Measurements from ENCODE around the gene BAX. TPM values are rescaled to one million over a fixed set of nuclear protein-coding genes. Genes with fewer than 3 reads are reported as not detected.

Gene BAX
- total and polyA plus RNA-seq, 9 of the 15 experiments (the other 6 are each of a cell fraction or from before 2014, with no cell fraction given): 3.2 to 95.4 (median 44.5) TPM

DNA sequence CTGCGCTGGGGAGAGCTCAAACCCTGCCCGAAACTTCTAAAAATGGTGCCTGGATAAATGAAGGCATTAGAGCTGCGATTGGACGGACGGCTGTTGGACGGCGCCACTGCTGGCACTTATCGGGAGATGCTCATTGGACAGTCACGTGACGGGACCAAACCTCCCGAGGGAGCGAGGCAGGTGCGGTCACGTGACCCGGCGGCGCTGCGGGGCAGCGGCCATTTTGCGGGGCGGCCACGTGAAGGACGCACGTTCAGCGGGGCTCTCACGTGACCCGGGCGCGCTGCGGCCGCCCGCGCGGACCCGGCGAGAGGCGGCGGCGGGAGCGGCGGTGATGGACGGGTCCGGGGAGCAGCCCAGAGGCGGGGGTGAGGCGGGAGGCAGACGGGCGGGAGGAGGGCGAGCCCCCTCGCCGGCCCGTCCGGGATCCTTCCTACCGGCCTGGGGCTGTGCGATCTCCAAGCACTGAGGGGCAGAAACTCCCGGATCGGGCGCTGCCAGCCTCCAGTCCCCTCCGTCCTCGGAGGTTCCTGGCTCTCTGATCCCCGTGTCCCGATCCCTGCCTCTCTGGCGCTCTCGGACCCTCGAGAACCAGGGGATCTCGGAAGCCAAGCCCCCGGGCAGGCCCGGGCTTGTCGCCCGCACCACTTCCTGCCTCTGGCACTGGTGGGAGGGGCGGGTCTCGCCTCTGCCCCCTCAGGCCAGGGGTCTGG lies at the start of gene BAX (continued):
- TF ChIP-seq, protein P1, sequence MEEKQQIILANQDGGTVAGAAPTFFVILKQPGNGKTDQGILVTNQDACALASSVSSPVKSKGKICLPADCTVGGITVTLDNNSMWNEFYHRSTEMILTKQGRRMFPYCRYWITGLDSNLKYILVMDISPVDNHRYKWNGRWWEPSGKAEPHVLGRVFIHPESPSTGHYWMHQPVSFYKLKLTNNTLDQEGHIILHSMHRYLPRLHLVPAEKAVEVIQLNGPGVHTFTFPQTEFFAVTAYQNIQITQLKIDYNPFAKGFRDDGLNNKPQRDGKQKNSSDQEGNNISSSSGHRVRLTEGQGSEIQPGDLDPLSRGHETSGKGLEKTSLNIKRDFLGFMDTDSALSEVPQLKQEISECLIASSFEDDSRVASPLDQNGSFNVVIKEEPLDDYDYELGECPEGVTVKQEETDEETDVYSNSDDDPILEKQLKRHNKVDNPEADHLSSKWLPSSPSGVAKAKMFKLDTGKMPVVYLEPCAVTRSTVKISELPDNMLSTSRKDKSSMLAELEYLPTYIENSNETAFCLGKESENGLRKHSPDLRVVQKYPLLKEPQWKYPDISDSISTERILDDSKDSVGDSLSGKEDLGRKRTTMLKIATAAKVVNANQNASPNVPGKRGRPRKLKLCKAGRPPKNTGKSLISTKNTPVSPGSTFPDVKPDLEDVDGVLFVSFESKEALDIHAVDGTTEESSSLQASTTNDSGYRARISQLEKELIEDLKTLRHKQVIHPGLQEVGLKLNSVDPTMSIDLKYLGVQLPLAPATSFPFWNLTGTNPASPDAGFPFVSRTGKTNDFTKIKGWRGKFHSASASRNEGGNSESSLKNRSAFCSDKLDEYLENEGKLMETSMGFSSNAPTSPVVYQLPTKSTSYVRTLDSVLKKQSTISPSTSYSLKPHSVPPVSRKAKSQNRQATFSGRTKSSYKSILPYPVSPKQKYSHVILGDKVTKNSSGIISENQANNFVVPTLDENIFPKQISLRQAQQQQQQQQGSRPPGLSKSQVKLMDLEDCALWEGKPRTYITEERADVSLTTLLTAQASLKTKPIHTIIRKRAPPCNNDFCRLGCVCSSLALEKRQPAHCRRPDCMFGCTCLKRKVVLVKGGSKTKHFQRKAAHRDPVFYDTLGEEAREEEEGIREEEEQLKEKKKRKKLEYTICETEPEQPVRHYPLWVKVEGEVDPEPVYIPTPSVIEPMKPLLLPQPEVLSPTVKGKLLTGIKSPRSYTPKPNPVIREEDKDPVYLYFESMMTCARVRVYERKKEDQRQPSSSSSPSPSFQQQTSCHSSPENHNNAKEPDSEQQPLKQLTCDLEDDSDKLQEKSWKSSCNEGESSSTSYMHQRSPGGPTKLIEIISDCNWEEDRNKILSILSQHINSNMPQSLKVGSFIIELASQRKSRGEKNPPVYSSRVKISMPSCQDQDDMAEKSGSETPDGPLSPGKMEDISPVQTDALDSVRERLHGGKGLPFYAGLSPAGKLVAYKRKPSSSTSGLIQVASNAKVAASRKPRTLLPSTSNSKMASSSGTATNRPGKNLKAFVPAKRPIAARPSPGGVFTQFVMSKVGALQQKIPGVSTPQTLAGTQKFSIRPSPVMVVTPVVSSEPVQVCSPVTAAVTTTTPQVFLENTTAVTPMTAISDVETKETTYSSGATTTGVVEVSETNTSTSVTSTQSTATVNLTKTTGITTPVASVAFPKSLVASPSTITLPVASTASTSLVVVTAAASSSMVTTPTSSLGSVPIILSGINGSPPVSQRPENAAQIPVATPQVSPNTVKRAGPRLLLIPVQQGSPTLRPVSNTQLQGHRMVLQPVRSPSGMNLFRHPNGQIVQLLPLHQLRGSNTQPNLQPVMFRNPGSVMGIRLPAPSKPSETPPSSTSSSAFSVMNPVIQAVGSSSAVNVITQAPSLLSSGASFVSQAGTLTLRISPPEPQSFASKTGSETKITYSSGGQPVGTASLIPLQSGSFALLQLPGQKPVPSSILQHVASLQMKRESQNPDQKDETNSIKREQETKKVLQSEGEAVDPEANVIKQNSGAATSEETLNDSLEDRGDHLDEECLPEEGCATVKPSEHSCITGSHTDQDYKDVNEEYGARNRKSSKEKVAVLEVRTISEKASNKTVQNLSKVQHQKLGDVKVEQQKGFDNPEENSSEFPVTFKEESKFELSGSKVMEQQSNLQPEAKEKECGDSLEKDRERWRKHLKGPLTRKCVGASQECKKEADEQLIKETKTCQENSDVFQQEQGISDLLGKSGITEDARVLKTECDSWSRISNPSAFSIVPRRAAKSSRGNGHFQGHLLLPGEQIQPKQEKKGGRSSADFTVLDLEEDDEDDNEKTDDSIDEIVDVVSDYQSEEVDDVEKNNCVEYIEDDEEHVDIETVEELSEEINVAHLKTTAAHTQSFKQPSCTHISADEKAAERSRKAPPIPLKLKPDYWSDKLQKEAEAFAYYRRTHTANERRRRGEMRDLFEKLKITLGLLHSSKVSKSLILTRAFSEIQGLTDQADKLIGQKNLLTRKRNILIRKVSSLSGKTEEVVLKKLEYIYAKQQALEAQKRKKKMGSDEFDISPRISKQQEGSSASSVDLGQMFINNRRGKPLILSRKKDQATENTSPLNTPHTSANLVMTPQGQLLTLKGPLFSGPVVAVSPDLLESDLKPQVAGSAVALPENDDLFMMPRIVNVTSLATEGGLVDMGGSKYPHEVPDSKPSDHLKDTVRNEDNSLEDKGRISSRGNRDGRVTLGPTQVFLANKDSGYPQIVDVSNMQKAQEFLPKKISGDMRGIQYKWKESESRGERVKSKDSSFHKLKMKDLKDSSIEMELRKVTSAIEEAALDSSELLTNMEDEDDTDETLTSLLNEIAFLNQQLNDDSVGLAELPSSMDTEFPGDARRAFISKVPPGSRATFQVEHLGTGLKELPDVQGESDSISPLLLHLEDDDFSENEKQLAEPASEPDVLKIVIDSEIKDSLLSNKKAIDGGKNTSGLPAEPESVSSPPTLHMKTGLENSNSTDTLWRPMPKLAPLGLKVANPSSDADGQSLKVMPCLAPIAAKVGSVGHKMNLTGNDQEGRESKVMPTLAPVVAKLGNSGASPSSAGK (IDR thresholded peaks at IDR 0.05): peak; percentile 74
- TF ChIP-seq, protein P2, sequence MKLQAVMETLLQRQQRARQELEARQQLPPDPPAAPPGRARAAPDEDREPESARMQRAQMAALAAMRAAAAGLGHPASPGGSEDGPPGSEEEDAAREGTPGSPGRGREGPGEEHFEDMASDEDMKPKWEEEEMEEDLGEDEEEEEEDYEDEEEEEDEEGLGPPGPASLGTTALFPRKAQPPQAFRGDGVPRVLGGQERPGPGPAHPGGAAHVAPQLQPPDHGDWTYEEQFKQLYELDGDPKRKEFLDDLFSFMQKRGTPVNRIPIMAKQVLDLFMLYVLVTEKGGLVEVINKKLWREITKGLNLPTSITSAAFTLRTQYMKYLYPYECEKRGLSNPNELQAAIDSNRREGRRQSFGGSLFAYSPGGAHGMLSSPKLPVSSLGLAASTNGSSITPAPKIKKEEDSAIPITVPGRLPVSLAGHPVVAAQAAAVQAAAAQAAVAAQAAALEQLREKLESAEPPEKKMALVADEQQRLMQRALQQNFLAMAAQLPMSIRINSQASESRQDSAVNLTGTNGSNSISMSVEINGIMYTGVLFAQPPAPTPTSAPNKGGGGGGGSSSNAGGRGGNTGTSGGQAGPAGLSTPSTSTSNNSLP (IDR thresholded peaks at IDR 0.05; ENCODE audit: borderline replicate concordance, low read depth, low read length): no peak
- TF ChIP-seq ZSCAN32 (CRISPR knock-in tag; IDR thresholded peaks at IDR 0.05) (no peak), SIN3A (IDR thresholded peaks at IDR 0.05; ENCODE audit: borderline replicate concordance in 2 of 2, control insufficient read depth in 1 of 2, low read depth in 2 of 2, low read length in 2 of 2) (peak; percentile 86 to 98; a peak in 3 of 4 replicates), ATF7 (IDR thresholded peaks at IDR 0.05) (peak; percentile 90), RNF2 (IDR thresholded peaks at IDR 0.05) (0 out of 2 replicates have a peak, but pooled peaks have one; percentile 21), SP1 (CRISPR knock-in tag; IDR thresholded peaks at IDR 0.05) (no peak; the same call in 1 of the 2 replicates)
- TF ChIP-seq, protein P3, sequence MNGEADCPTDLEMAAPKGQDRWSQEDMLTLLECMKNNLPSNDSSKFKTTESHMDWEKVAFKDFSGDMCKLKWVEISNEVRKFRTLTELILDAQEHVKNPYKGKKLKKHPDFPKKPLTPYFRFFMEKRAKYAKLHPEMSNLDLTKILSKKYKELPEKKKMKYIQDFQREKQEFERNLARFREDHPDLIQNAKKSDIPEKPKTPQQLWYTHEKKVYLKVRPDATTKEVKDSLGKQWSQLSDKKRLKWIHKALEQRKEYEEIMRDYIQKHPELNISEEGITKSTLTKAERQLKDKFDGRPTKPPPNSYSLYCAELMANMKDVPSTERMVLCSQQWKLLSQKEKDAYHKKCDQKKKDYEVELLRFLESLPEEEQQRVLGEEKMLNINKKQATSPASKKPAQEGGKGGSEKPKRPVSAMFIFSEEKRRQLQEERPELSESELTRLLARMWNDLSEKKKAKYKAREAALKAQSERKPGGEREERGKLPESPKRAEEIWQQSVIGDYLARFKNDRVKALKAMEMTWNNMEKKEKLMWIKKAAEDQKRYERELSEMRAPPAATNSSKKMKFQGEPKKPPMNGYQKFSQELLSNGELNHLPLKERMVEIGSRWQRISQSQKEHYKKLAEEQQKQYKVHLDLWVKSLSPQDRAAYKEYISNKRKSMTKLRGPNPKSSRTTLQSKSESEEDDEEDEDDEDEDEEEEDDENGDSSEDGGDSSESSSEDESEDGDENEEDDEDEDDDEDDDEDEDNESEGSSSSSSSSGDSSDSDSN (IDR thresholded peaks at IDR 0.05; ENCODE audit: borderline replicate concordance in 1 of 2, low read depth in 2 of 2, low read length in 2 of 2): no peak
- TF ChIP-seq, protein P4, sequence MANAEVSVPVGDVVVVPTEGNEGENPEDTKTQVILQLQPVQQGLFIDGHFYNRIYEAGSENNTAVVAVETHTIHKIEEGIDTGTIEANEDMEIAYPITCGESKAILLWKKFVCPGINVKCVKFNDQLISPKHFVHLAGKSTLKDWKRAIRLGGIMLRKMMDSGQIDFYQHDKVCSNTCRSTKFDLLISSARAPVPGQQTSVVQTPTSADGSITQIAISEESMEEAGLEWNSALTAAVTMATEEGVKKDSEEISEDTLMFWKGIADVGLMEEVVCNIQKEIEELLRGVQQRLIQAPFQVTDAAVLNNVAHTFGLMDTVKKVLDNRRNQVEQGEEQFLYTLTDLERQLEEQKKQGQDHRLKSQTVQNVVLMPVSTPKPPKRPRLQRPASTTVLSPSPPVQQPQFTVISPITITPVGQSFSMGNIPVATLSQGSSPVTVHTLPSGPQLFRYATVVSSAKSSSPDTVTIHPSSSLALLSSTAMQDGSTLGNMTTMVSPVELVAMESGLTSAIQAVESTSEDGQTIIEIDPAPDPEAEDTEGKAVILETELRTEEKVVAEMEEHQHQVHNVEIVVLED (CRISPR knock-in tag; IDR thresholded peaks at IDR 0.05): peak; percentile 98
